ENCODE measurements around the gene KCNMA1. TPM values are rescaled to one million over a fixed set of nuclear protein-coding genes. Genes with fewer than 3 reads are reported as not detected.

KCNMA1 gene
- total and polyA plus RNA-seq, 10 of the 15 experiments (the other 5 are each of a cell fraction or from before 2014, with no cell fraction given), result 8.5 to 77.0 (median 21.3) TPM

GRCh38 chr10:77673101-77673500 is 35.5 kb upstream of the KCNMA1 start:
- Histone ChIP-seq H3K9me3 (replicated peaks; ENCODE audit: control insufficient read depth, insufficient read depth, low read length) (peaks cover 3% of the 10 kb centered on the region; the same call in 2 of the 3 replicates), H3K4me3 (no peak overlapping the region), H3K36me3 (ENCODE audit: control insufficient read depth in 2 of 2, insufficient read depth in 2 of 2, low read length in 1 of 2) (no peaks in the 10 kb centered on the region; a peak in 1 of 4 replicates), H3K27me3 (replicated peaks in 1 of 2; ENCODE audit: control insufficient read depth in 2 of 2, insufficient read depth in 2 of 2, low read length in 1 of 2) (no peaks in the 10 kb centered on the region), H2AFZ (ENCODE audit: control insufficient read depth, low read depth, low read length) (no peak overlapping the region), H3K9ac (ENCODE audit: control insufficient read depth, insufficient read depth, low read length) (no peak overlapping the region), H3K4me1 (ENCODE audit: control insufficient read depth, insufficient read depth, low read length) (no peaks in the 10 kb centered on the region; the same call in 1 of the 2 replicates), H4K20me1 (ENCODE audit: control insufficient read depth, insufficient read depth) (no peaks in the 10 kb centered on the region), H3K4me2 (ENCODE audit: control insufficient read depth, insufficient read depth) (no peak overlapping the region), H3K79me2 (ENCODE audit: control insufficient read depth, insufficient read depth, low read length) (no peaks in the 10 kb centered on the region), H3K27ac (ENCODE audit: control insufficient read depth, insufficient read depth) (no peak overlapping the region)
- SMC1A ChIA-PET (ENCODE audit: uncharacterized antibody, unreplicated experiment), result interaction anchor here (1.0 to 2.6 kb wide), 6 partner anchors 9 to 166 kb away, joined by 3 to 8 read pairs (median 4); no protein-coding TSS in a partner anchor
- TF ChIP-seq MLLT1 (IDR thresholded peaks at IDR 0.05) (no peak), IRF3 (IDR thresholded peaks at IDR 0.05) (no peak), USF2 (IDR thresholded peaks at IDR 0.05; ENCODE audit: borderline replicate concordance, low read depth, low read length) (no peak), REST (IDR thresholded peaks at IDR 0.05; ENCODE audit: low read depth, low read length) (no peak), PBX3 (IDR thresholded peaks at IDR 0.05; ENCODE audit: insufficient replicate concordance, low read depth, low read length) (no peak), KLF5 (IDR thresholded peaks at IDR 0.05; ENCODE audit: partially characterized antibody) (no peak), CBX5 (IDR thresholded peaks at IDR 0.05; ENCODE audit: low read depth) (no peak), ZNF217 (IDR thresholded peaks at IDR 0.05) (no peak), HDAC2 (IDR thresholded peaks at IDR 0.05) (no peak), RB1 (IDR thresholded peaks at IDR 0.05; ENCODE audit: borderline replicate concordance) (no peak), BMI1 (IDR thresholded peaks at IDR 0.05; ENCODE audit: borderline replicate concordance) (no peak), E4F1 (IDR thresholded peaks at IDR 0.05; ENCODE audit: borderline replicate concordance, partially characterized antibody) (no peak)
- RAD21 ChIA-PET (ENCODE audit: unreplicated experiment), result no interaction called here
- BruUV-seq (replicated peaks), result no TSS peak
- POLR2A ChIA-PET, result no interaction called here
- ATAC-seq (no peak), FAIRE-seq (no peak), DNase-seq (ENCODE audit: low read depth, low spot score) (no peak)
- intact Hi-C loops (cut with micrococcal nuclease; ENCODE audit: unreplicated experiment), result no loop called here
- in situ Hi-C loops (cut with MboI), result no loop called here
- WGBS (ENCODE audit: insufficient coverage, insufficient replicate concordance, low lambda C conversion rate, missing lambda C conversion rate), result 50% methylated on average over 2 of the region's 2 CpGs
- CTCF ChIA-PET, result interaction anchor here (1.5 to 3.2 kb wide), 2 partner anchors 26 to 37 kb away, joined by 3 to 18 read pairs; no protein-coding TSS in a partner anchor
